GM20000 (cell line): Measurements from ENCODE around the gene CRYGA.

Experiments
- DNase-seq: peaks from one replicate; pipeline ENCODE4 v3.0.0; 2012; ENCODE audit warnings: low spot score
- TF ChIP-seq, protein P1 (sequence below): IDR thresholded peaks from 2 replicates; pipeline ENCODE4 v1.5.1; 2012; ENCODE audit warnings: mild to moderate bottlenecking, control low read depth; ENCODE audit errors: extremely low read depth, missing control alignments

The CRYGA gene

DNA sequence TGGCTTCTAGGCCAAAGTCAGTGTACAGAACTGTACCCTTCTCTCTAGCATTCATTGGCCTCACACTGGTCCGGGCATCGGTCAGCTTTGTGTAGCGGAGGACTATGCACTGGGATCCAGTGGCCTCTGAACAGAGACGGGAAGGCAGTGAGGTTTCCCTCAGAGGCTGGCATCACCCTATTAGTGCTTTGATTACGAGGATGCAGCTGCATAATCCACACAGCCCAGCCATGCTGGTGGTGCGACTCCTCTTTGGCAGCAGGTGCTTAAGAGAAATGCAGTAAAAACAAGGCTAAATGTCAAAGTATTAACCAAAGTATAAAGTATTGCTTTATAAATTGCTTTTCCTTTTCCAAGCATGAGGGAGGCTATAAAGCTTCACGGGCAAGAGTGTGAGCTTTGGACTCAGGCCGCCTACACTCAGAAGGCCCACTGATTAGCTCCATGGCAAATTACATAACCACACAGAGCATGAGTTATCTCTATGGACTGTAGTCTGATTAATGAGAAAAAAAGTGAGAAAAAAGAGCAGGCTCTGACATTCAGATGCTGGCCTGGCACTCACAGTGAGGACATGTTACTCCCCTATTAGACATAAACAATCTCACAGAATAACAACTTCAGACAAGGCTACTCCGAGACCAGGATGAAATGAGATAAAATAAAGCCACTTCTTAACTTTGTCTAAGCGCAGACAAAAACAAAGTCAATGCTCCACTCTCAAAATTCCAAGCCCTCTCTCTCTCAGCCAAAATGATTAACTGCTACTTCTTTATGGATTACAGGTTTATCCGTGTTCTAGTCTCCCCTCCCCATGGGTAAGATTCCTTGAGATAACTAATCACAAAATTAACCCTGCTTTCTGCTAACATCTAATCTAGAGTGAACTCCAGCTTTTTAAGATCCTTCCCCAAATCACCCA, 27.3 kb downstream of the CRYGA start:
- TF ChIP-seq, protein P1, sequence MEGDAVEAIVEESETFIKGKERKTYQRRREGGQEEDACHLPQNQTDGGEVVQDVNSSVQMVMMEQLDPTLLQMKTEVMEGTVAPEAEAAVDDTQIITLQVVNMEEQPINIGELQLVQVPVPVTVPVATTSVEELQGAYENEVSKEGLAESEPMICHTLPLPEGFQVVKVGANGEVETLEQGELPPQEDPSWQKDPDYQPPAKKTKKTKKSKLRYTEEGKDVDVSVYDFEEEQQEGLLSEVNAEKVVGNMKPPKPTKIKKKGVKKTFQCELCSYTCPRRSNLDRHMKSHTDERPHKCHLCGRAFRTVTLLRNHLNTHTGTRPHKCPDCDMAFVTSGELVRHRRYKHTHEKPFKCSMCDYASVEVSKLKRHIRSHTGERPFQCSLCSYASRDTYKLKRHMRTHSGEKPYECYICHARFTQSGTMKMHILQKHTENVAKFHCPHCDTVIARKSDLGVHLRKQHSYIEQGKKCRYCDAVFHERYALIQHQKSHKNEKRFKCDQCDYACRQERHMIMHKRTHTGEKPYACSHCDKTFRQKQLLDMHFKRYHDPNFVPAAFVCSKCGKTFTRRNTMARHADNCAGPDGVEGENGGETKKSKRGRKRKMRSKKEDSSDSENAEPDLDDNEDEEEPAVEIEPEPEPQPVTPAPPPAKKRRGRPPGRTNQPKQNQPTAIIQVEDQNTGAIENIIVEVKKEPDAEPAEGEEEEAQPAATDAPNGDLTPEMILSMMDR = no peak
- no peak for DNase-seq

DNA sequence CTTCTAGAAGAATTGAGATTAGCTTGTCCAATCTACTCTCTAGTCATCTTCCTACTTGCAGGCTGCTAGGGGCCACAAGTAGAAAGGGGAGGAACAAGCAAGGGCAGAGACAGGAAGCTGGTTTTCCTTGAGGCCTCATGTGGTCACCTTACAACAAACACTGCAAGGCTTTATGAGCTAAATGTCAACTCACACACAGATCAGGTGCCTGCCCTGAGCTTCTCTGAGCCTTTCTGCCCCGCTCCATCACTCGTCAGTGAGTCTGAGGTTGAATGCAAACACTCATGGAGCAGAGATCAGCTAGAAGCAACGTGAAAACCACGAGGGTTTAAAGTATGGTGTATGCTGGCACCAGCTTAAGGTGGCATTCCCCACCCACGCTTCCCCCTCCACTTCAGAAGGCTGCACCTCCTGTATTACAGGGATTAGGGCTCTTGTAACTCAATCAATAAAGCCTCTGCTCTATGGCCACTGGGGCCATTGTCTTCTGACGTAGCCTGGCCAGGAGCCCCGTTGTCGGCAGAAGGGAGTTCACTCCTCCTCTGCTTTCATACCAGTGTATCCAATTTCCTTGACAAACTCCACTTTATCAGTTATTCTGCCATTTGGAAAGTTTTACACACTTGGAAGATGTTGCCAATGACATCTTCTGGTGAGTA, 28.3 kb downstream of the CRYGA start:
- no peak for DNase-seq
- TF ChIP-seq, protein P1 = no peak

DNA sequence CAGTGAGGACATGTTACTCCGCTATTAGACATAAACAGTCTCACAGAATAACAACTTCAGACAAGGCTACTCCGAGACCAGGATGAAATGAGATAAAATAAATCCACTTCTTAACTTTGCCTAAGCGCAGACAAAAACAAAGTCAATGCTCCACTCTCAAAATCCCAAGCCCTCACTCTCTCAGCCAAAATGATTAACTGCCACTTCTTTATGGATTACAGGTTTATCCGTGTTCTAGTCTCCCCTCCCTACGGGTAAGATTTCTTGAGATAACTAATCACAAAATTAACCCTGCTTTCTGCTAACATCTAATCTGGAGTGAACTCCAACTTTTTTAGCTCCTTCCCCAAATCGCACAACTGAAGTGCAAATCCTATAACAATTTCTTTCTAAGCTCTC, 32.7 kb downstream of the CRYGA start:
- TF ChIP-seq, protein P1 = no peak
- DNase-seq = no peak

DNA sequence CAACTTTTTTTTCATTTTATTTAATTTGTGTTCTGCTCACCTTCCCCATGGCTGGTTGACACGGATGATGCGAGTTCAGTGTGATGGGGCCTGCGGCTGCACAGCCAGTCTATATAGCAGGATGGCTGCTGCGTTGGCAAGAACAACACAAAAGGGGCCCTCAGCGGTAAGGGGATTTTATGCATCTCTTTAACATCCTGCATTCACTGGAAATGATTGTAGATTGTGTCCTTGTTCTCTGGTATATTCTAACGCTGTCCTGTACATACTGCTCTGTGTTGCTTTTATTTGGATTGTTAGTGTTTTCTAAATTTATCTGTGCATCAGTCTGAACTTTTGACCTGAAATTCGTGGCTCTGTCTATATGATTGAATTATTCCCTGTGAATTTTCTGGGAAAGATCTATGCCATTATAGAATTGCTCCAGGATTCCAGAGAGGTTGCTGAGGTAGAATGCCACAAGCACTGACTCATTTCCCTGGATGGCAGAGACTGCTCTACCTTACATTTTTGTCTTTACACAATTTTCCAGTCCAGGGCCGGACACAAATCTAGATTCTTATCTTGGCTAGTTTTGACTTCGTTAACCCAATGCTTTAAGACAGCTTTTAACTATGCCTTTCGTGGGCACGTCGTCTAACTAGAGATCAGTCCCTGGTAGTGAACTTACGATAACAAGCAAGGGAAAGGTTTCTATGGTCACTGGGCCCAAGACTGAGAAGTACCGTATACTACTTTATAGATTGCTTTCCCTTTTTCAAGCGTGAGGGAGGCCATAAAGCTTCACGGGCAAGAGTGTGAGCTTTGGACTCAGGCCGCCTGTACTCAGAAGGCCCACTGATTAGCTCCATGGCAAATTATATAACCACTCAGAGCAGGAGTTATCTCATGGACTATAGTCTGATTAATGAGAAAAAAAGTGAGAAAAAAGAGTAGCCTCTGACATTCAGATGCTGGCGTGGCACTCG, 33.4 kb downstream of the CRYGA start, which contains the start of gene CRYGC:
Gene CRYGC (minus strand): TSS at position 85 of the 968 bp plus-strand sequence. CDS start 36 bp downstream, at position 49.
- DNase-seq = no peak
- TF ChIP-seq, protein P1 = no peak

DNA sequence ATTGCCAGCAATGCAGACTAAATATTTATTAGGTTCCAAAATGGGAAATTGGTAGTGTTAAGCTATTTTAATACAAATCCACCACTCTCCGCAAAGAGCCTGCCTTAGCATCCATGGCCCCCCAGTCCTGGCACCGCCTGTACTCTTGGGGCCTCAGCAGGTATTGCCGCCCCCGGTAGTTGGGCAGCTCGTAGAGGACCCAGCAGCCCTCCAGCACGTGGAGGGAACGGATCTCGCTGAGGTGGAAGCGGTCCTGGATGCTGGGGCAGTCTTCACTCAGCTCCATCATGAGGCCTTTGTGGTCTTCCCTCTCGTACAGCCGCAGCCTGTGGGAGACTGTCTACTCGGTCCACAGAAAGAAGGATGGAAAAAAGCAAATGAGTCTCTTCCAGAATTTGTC, 35.3 kb downstream of the CRYGA start:
- TF ChIP-seq, protein P1 = no peak
- DNase-seq = no peak

DNA sequence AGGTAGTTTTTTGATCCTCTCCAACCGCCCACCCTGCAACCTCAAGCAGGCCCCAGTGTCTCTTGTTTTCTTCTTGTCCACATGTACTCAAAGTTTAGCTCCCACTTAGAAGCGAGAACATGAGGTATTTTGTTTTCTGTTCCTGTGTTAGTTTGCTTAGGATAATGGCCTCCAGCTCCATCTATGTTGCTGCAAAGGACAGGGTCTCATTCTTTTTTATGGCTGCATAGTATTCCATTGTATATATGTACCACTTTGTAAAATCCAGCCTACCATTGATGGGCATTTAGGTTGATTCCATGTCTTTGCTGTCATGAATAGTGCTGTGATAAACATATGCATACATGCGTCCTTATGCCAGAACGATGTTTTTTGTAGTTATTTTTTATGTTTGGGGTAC, 36.3 kb downstream of the CRYGA start:
- DNase-seq = no peak
- TF ChIP-seq, protein P1 = no peak
